ENCODE measurements around the gene TMEM229B.

- TF ChIP-seq, protein P1, sequence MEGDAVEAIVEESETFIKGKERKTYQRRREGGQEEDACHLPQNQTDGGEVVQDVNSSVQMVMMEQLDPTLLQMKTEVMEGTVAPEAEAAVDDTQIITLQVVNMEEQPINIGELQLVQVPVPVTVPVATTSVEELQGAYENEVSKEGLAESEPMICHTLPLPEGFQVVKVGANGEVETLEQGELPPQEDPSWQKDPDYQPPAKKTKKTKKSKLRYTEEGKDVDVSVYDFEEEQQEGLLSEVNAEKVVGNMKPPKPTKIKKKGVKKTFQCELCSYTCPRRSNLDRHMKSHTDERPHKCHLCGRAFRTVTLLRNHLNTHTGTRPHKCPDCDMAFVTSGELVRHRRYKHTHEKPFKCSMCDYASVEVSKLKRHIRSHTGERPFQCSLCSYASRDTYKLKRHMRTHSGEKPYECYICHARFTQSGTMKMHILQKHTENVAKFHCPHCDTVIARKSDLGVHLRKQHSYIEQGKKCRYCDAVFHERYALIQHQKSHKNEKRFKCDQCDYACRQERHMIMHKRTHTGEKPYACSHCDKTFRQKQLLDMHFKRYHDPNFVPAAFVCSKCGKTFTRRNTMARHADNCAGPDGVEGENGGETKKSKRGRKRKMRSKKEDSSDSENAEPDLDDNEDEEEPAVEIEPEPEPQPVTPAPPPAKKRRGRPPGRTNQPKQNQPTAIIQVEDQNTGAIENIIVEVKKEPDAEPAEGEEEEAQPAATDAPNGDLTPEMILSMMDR (IDR thresholded peaks at IDR 0.05; ENCODE audit: insufficient read depth, low read depth, low read length), result no peak
- TF ChIP-seq EZH2 (IDR thresholded peaks at IDR 0.05; ENCODE audit: insufficient read depth, low read length), result no peak
Measured at GRCh38 chr14:67510836-67511235, 22.3 kb upstream of the TMEM229B start.
